ENCODE data around the gene C16orf87. TPM values are rescaled to one million over a fixed set of nuclear protein-coding genes. Genes with fewer than 3 reads are reported as not detected.

The C16orf87 gene
- total RNA-seq, 1 experiment from 2014 or later: 22.5 TPM

DNA sequence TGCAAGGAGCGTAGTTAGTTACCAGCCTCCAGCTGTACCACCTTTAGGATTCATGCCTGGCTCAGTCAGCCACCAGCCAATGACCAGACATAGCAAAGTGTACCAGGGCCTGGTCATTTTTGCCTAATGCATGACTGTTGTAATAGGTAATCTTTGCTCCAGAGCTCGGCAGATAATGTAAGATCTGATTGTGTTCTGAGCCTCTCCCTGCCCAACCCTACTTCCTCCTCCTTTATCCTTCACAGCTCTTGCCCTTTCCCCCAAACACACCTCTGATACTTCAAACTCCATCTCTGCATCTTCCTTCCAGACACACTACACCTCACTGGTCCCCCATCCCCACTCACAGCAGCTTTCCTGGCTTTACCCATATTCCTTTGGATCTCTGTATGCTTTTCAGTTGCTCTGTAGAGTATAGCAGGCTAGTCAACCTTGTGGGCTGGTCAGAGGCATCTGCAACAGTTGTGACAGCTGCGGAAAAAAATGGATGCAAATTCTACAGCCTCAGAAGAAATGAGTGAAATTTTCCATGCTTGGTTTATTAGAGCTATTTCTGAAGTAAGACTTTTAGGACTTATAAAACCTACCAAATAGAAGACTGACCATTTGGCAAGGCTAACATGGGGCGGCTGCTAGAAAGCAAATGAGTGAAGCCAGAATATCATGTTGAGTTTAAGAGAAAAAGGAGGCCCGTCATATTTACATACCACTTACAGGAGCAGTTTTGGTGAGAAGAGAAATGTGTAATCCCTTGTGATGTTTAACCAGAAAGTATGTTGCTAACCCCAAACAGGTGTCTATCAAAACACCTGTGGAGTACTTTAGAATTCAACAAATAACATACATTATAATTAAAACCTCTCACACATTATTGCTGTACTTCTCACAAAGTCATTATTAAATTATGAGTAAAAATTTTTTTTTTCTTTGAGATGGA, 19.9 kb upstream of the C16orf87 start:
- DNase-seq (ENCODE audit: low spot score): no peak
- CTCF ChIA-PET: interaction anchor here (0.6 to 4.0 kb wide), 4 partner anchors 56 to 177 kb away, joined by 4 to 146 read pairs (median 14); no protein-coding TSS in a partner anchor
- no peaks in the 10 kb centered on the region for H3K9me3 Mint-ChIP-seq
- POLR2A ChIA-PET: interaction anchor here (0.7 kb wide), 1 partner anchor 28 kb away, joined by 3 read pairs; no protein-coding TSS in a partner anchor
- H3K36me3 Mint-ChIP-seq: no peaks in the 10 kb centered on the region
- TF ChIP-seq ZNF416 (CRISPR knock-in tag; IDR thresholded peaks at IDR 0.05) (no peak), EMX1 (CRISPR knock-in tag; IDR thresholded peaks at IDR 0.05) (no peak), ATF1 (CRISPR knock-in tag; IDR thresholded peaks at IDR 0.05) (no peak), CBFB (CRISPR knock-in tag; IDR thresholded peaks at IDR 0.05; ENCODE audit: low read depth) (no peak), ESRRA (CRISPR knock-in tag; IDR thresholded peaks at IDR 0.05; ENCODE audit: borderline replicate concordance) (no peak), GTF2I (CRISPR knock-in tag; conservative IDR thresholded peaks at IDR 0.05) (no peak), NFE2L1 (CRISPR knock-in tag; IDR thresholded peaks at IDR 0.05) (no peak), SMAD3 (CRISPR knock-in tag; IDR thresholded peaks at IDR 0.05; ENCODE audit: borderline replicate concordance) (no peak), NR1H2 (CRISPR knock-in tag; IDR thresholded peaks at IDR 0.05) (no peak), OVOL2 (CRISPR knock-in tag; IDR thresholded peaks at IDR 0.05; ENCODE audit: borderline replicate concordance) (no peak), HMGA2 (CRISPR knock-in tag; IDR thresholded peaks at IDR 0.05) (no peak)
- TF ChIP-seq, protein P1, sequence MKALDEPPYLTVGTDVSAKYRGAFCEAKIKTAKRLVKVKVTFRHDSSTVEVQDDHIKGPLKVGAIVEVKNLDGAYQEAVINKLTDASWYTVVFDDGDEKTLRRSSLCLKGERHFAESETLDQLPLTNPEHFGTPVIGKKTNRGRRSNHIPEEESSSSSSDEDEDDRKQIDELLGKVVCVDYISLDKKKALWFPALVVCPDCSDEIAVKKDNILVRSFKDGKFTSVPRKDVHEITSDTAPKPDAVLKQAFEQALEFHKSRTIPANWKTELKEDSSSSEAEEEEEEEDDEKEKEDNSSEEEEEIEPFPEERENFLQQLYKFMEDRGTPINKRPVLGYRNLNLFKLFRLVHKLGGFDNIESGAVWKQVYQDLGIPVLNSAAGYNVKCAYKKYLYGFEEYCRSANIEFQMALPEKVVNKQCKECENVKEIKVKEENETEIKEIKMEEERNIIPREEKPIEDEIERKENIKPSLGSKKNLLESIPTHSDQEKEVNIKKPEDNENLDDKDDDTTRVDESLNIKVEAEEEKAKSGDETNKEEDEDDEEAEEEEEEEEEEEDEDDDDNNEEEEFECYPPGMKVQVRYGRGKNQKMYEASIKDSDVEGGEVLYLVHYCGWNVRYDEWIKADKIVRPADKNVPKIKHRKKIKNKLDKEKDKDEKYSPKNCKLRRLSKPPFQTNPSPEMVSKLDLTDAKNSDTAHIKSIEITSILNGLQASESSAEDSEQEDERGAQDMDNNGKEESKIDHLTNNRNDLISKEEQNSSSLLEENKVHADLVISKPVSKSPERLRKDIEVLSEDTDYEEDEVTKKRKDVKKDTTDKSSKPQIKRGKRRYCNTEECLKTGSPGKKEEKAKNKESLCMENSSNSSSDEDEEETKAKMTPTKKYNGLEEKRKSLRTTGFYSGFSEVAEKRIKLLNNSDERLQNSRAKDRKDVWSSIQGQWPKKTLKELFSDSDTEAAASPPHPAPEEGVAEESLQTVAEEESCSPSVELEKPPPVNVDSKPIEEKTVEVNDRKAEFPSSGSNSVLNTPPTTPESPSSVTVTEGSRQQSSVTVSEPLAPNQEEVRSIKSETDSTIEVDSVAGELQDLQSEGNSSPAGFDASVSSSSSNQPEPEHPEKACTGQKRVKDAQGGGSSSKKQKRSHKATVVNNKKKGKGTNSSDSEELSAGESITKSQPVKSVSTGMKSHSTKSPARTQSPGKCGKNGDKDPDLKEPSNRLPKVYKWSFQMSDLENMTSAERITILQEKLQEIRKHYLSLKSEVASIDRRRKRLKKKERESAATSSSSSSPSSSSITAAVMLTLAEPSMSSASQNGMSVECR (CRISPR knock-in tag; IDR thresholded peaks at IDR 0.05; ENCODE audit: borderline replicate concordance): no peak
- TF ChIP-seq, protein P2, sequence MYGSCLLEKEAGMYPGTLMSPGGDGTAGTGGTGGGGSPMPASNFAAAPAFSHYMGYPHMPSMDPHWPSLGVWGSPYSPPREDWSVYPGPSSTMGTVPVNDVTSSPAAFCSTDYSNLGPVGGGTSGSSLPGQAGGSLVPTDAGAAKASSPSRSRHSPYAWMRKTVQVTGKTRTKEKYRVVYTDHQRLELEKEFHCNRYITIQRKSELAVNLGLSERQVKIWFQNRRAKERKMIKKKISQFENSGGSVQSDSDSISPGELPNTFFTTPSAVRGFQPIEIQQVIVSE (CRISPR knock-in tag; IDR thresholded peaks at IDR 0.05; ENCODE audit: borderline replicate concordance): no peak
- TF ChIP-seq, protein P3, sequence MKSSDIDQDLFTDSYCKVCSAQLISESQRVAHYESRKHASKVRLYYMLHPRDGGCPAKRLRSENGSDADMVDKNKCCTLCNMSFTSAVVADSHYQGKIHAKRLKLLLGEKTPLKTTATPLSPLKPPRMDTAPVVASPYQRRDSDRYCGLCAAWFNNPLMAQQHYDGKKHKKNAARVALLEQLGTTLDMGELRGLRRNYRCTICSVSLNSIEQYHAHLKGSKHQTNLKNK (CRISPR knock-in tag; IDR thresholded peaks at IDR 0.05): no peak
- TF ChIP-seq, protein P4, sequence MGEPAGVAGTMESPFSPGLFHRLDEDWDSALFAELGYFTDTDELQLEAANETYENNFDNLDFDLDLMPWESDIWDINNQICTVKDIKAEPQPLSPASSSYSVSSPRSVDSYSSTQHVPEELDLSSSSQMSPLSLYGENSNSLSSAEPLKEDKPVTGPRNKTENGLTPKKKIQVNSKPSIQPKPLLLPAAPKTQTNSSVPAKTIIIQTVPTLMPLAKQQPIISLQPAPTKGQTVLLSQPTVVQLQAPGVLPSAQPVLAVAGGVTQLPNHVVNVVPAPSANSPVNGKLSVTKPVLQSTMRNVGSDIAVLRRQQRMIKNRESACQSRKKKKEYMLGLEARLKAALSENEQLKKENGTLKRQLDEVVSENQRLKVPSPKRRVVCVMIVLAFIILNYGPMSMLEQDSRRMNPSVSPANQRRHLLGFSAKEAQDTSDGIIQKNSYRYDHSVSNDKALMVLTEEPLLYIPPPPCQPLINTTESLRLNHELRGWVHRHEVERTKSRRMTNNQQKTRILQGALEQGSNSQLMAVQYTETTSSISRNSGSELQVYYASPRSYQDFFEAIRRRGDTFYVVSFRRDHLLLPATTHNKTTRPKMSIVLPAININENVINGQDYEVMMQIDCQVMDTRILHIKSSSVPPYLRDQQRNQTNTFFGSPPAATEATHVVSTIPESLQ (CRISPR knock-in tag; IDR thresholded peaks at IDR 0.05): no peak
- TF ChIP-seq, protein P5, sequence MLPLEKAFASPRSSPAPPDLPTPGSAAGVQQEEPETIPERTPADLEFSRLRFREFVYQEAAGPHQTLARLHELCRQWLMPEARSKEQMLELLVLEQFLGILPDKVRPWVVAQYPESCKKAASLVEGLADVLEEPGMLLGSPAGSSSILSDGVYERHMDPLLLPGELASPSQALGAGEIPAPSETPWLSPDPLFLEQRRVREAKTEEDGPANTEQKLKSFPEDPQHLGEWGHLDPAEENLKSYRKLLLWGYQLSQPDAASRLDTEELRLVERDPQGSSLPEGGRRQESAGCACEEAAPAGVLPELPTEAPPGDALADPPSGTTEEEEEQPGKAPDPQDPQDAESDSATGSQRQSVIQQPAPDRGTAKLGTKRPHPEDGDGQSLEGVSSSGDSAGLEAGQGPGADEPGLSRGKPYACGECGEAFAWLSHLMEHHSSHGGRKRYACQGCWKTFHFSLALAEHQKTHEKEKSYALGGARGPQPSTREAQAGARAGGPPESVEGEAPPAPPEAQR (CRISPR knock-in tag; IDR thresholded peaks at IDR 0.05): no peak
- TF ChIP-seq, protein P6, sequence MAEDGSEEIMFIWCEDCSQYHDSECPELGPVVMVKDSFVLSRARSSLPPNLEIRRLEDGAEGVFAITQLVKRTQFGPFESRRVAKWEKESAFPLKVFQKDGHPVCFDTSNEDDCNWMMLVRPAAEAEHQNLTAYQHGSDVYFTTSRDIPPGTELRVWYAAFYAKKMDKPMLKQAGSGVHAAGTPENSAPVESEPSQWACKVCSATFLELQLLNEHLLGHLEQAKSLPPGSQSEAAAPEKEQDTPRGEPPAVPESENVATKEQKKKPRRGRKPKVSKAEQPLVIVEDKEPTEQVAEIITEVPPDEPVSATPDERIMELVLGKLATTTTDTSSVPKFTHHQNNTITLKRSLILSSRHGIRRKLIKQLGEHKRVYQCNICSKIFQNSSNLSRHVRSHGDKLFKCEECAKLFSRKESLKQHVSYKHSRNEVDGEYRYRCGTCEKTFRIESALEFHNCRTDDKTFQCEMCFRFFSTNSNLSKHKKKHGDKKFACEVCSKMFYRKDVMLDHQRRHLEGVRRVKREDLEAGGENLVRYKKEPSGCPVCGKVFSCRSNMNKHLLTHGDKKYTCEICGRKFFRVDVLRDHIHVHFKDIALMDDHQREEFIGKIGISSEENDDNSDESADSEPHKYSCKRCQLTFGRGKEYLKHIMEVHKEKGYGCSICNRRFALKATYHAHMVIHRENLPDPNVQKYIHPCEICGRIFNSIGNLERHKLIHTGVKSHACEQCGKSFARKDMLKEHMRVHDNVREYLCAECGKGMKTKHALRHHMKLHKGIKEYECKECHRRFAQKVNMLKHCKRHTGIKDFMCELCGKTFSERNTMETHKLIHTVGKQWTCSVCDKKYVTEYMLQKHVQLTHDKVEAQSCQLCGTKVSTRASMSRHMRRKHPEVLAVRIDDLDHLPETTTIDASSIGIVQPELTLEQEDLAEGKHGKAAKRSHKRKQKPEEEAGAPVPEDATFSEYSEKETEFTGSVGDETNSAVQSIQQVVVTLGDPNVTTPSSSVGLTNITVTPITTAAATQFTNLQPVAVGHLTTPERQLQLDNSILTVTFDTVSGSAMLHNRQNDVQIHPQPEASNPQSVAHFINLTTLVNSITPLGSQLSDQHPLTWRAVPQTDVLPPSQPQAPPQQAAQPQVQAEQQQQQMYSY (CRISPR knock-in tag; IDR thresholded peaks at IDR 0.05): no peak
- TF ChIP-seq, protein P7, sequence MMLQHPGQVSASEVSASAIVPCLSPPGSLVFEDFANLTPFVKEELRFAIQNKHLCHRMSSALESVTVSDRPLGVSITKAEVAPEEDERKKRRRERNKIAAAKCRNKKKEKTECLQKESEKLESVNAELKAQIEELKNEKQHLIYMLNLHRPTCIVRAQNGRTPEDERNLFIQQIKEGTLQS (CRISPR knock-in tag; conservative IDR thresholded peaks at IDR 0.05): no peak
- TF ChIP-seq, protein P8, sequence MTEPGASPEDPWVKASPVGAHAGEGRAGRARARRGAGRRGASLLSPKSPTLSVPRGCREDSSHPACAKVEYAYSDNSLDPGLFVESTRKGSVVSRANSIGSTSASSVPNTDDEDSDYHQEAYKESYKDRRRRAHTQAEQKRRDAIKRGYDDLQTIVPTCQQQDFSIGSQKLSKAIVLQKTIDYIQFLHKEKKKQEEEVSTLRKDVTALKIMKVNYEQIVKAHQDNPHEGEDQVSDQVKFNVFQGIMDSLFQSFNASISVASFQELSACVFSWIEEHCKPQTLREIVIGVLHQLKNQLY (CRISPR knock-in tag; IDR thresholded peaks at IDR 0.05): no peak
- TF ChIP-seq, protein P9, sequence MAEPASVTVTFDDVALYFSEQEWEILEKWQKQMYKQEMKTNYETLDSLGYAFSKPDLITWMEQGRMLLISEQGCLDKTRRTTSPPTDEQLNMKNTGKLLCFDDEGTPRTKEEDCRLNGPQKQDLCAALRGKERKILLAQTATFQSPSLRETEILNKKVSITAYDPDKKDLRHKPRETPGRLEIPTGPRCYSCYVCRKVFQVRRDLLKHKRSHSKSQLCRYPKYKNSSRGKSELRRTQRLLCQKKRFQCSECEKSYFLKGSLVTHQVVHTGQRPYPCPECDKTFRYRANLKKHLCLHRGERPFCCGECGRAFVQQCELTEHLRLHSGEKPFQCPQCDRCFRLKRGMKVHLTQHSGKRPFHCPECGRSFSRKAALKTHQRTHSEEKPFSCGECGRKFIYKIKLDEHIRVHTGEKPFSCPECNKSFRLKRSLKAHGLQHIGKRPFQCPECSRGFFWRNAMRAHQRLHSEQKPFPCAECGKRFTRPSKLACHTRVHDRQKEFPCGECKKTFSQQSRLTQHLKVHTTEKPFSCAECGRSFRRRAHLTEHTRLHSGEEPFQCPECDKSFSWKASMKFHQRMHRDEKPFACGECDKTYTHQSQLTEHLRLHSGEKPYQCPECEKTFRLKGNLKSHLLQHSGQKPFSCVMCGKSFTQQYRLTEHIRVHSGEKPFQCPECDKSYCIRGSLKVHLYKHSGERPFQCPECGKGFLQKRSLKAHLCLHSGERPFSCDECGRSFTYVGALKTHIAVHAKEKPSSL (CRISPR knock-in tag; conservative IDR thresholded peaks at IDR 0.05): no peak
- no peak overlapping the region for H3K4me3 Mint-ChIP-seq
- ATAC-seq: no peak
- no peaks in the 10 kb centered on the region for H3K27me3 Mint-ChIP-seq (ENCODE audit: low read depth)
- no peak overlapping the region for H3K27ac Mint-ChIP-seq
- peaks cover 28% of the 10 kb centered on the region for H3K4me1 Mint-ChIP-seq
